GM23338 (cell line): Measurements from ENCODE around the gene TSPEAR. TPM values are rescaled to one million over a fixed set of nuclear protein-coding genes. Genes with fewer than 3 reads are reported as not detected.

ENCODE experiments used
- ATAC-seq: fragments of 200-7000 bp; cut with Tn5 transposase; 3 replicates; pipeline ENCODE4 v1.9.1; 2020
- DNase-seq: peaks from one replicate; pipeline ENCODE4 v3.0.0-alpha.2; 2015; ENCODE audit warnings: low spot score
- H2AFZ ChIP-seq: fragments of 200-600 bp; sonication (generic); 2 replicates; pipeline ENCODE4 v1.8.0; 2016; ENCODE audit warnings: antibody characterized with exemption, mild to moderate bottlenecking, moderate library complexity
- H3F3A ChIP-seq: fragments of 200-600 bp; sonication (generic); replicated peaks from 2 replicates; pipeline ENCODE4 v1.8.0; 2017; ENCODE audit warnings: antibody characterized with exemption, mixed run types, low read depth
- H3K27ac ChIP-seq: fragments of 200-600 bp; sonication (generic); 2 replicates; pipeline ENCODE4 v1.6.1; 2016; ENCODE audit warnings: low read depth
- H3K27me3 ChIP-seq: fragments of 200-600 bp; sonication (generic); 2 replicates; pipeline ENCODE4 v1.8.0; 2016; ENCODE audit warnings: mild to moderate bottlenecking, mixed run types, moderate library complexity; ENCODE audit not compliant: insufficient read depth
- H3K36me3 ChIP-seq: fragments of 200-600 bp; sonication (generic); 2 replicates; pipeline ENCODE4 v1.8.0; 2016; ENCODE audit warnings: mild to moderate bottlenecking; ENCODE audit not compliant: insufficient read depth
- H3K4me1 ChIP-seq: fragments of 200-600 bp; sonication (generic); 2 replicates; pipeline ENCODE4 v1.8.0; 2016; ENCODE audit warnings: mild to moderate bottlenecking, moderate library complexity; ENCODE audit not compliant: insufficient read depth
- H3K4me2 ChIP-seq: fragments of 200-600 bp; sonication (generic); 2 replicates; pipeline ENCODE4 v1.7.1; 2017; ENCODE audit warnings: mixed run types
- H3K4me3 ChIP-seq: fragments of 200-600 bp; sonication (generic); 2 replicates; pipeline ENCODE4 v1.6.1; 2016; ENCODE audit warnings: mixed run types
- H3K79me2 ChIP-seq: fragments of 200-600 bp; sonication (generic); replicated peaks from 2 replicates; pipeline ENCODE4 v1.8.0; 2017; ENCODE audit warnings: mild to moderate bottlenecking; ENCODE audit not compliant: insufficient read depth
- H3K9me2 ChIP-seq: fragments of 200-600 bp; sonication (generic); 2 replicates; pipeline ENCODE4 v1.8.0; 2017; ENCODE audit not compliant: insufficient read depth
- H4K20me1 ChIP-seq: fragments of 200-600 bp; sonication (generic); replicated peaks from 2 replicates; pipeline ENCODE4 v1.8.0; 2017; ENCODE audit warnings: mild to moderate bottlenecking; ENCODE audit not compliant: insufficient read depth
- H3K27ac Mint-ChIP-seq: 2 replicates; pipeline ENCODE4 v1.8.0; 2020; ENCODE audit warnings: inconsistent platforms, mild to moderate bottlenecking, moderate library complexity, mixed read lengths
- H3K27me3 Mint-ChIP-seq: 3 replicates; pipeline ENCODE4 v1.8.0; 2022; ENCODE audit warnings: low read depth, mild to moderate bottlenecking, moderate library complexity, mixed read lengths, inconsistent platforms; ENCODE audit not compliant: insufficient read depth, poor library complexity
- H3K36me3 Mint-ChIP-seq: 3 replicates; pipeline ENCODE4 v1.8.0; 2021; ENCODE audit warnings: low read depth, mild to moderate bottlenecking, inconsistent platforms, moderate library complexity, mixed read lengths
- H3K4me1 Mint-ChIP-seq: 3 replicates; pipeline ENCODE4 v1.8.0; 2020; ENCODE audit warnings: mild to moderate bottlenecking, inconsistent platforms, mixed read lengths
- H3K4me3 Mint-ChIP-seq: 3 replicates; pipeline ENCODE4 v1.8.0; 2021; ENCODE audit warnings: moderate library complexity, mild to moderate bottlenecking, inconsistent platforms, mixed read lengths
- H3K9me3 Mint-ChIP-seq: 3 replicates; pipeline ENCODE4 v1.8.0; 2020; ENCODE audit warnings: moderate library complexity, mild to moderate bottlenecking, inconsistent platforms, mixed read lengths
- CREB1 ChIP-seq: fragments of 250-450 bp; sonication (Bioruptor Pico); IDR thresholded peaks from 2 replicates; pipeline ENCODE4 v1.5.0; 2020; ENCODE audit warnings: low read depth, mild to moderate bottlenecking, moderate library complexity
- ETS1 ChIP-seq: IDR thresholded peaks from 2 replicates; pipeline ENCODE4 v1.6.1; 2016; ENCODE audit warnings: antibody characterized with exemption
- EZH2 ChIP-seq: fragments of 200-600 bp; sonication (generic); IDR thresholded peaks from one replicate; pipeline ENCODE4 v1.8.0; 2017; ENCODE audit warnings: antibody characterized with exemption, mild to moderate bottlenecking, low read depth; ENCODE audit not compliant: unreplicated experiment
- EZH2phosphoT487 ChIP-seq: fragments of 200-600 bp; sonication (generic); IDR thresholded peaks from one replicate; pipeline ENCODE4 v1.8.1; 2018; ENCODE audit warnings: antibody characterized with exemption; ENCODE audit not compliant: unreplicated experiment
- JUNB ChIP-seq: IDR thresholded peaks from one replicate; pipeline ENCODE4 v1.6.1; 2016; ENCODE audit warnings: antibody characterized with exemption; ENCODE audit not compliant: unreplicated experiment
- NANOG ChIP-seq: IDR thresholded peaks from 2 replicates; pipeline ENCODE4 v1.6.1; 2016; ENCODE audit warnings: antibody characterized with exemption, borderline replicate concordance
- POLR2AphosphoS5 ChIP-seq: IDR thresholded peaks from 2 replicates; pipeline ENCODE4 v1.6.1; 2016; ENCODE audit warnings: antibody characterized with exemption, low read depth
- REST ChIP-seq: IDR thresholded peaks from one replicate; pipeline ENCODE4 v1.6.1; 2018; ENCODE audit warnings: antibody characterized with exemption; ENCODE audit not compliant: unreplicated experiment
- STAT1 ChIP-seq: IDR thresholded peaks from one replicate; pipeline ENCODE4 v1.6.1; 2016; ENCODE audit warnings: antibody characterized with exemption; ENCODE audit not compliant: unreplicated experiment
- ZNF114 ChIP-seq: fragments of 250-450 bp; sonication (Bioruptor Pico); IDR thresholded peaks from 2 replicates; pipeline ENCODE4 v1.5.0; 2020; ENCODE audit warnings: mild to moderate bottlenecking, moderate library complexity
- ZNF331 ChIP-seq: fragments of 250-450 bp; sonication (Bioruptor Pico); IDR thresholded peaks from 2 replicates; pipeline ENCODE4 v1.5.0; 2020; ENCODE audit warnings: low read depth, mild to moderate bottlenecking, moderate library complexity
- polyA plus RNA-seq: library from polyadenylated mRNA; unstranded; fragments of >200 nt; fragmentation: Nextera tagmentation; extraction: Ambion mirVana; gene quantifications from 2 replicates; pipeline ENCODE4 v1.2.1, GENCODE V29; 2016
- total RNA-seq: library from RNA; depleted of rRNA; stranded (reverse); fragments of >200 nt; shearing (Covaris generic); gene quantifications from 2 replicates; pipeline ENCODE4 v1.2.3, GENCODE V29; 2014
- TF ChIP-seq, protein P1 (sequence below), 2 experiments: fragments of 200-600 bp in 1 of 2; sonication (generic) in 1 of 2; conservative IDR thresholded peaks; 2 replicates each; pipeline versions ENCODE4 v1.5.1 to v1.6.1; 2016 to 2017; ENCODE audit warnings: antibody characterized with exemption in 2 of 2, low read depth in 2 of 2, mild to moderate bottlenecking in 2 of 2, moderate library complexity in 1 of 2
- TF ChIP-seq, protein P2 (sequence below): fragments of 250-450 bp; sonication (Bioruptor Pico); IDR thresholded peaks from 2 replicates; pipeline ENCODE4 v1.5.0; 2020; ENCODE audit warnings: mild to moderate bottlenecking, moderate library complexity

The TSPEAR gene
- total and polyA plus RNA-seq, 2 experiments from 2014 or later: 0.35 to 0.92 TPM

- TF ChIP-seq, protein P1, sequence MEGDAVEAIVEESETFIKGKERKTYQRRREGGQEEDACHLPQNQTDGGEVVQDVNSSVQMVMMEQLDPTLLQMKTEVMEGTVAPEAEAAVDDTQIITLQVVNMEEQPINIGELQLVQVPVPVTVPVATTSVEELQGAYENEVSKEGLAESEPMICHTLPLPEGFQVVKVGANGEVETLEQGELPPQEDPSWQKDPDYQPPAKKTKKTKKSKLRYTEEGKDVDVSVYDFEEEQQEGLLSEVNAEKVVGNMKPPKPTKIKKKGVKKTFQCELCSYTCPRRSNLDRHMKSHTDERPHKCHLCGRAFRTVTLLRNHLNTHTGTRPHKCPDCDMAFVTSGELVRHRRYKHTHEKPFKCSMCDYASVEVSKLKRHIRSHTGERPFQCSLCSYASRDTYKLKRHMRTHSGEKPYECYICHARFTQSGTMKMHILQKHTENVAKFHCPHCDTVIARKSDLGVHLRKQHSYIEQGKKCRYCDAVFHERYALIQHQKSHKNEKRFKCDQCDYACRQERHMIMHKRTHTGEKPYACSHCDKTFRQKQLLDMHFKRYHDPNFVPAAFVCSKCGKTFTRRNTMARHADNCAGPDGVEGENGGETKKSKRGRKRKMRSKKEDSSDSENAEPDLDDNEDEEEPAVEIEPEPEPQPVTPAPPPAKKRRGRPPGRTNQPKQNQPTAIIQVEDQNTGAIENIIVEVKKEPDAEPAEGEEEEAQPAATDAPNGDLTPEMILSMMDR (conservative IDR thresholded peaks at IDR 0.05; ENCODE audit: low read depth in 2 of 2): no peak
- TF ChIP-seq REST (no peak), EZH2phosphoT487 (no peak), POLR2AphosphoS5 (no peak), EZH2 (no peak), JUNB (no peak), ZNF331 (no peak), ETS1 (no peak), ZNF114 (CRISPR knock-in tag) (no peak), STAT1 (no peak), CREB1 (CRISPR knock-in tag) (no peak), NANOG (no peak)
- TF ChIP-seq, protein P2, sequence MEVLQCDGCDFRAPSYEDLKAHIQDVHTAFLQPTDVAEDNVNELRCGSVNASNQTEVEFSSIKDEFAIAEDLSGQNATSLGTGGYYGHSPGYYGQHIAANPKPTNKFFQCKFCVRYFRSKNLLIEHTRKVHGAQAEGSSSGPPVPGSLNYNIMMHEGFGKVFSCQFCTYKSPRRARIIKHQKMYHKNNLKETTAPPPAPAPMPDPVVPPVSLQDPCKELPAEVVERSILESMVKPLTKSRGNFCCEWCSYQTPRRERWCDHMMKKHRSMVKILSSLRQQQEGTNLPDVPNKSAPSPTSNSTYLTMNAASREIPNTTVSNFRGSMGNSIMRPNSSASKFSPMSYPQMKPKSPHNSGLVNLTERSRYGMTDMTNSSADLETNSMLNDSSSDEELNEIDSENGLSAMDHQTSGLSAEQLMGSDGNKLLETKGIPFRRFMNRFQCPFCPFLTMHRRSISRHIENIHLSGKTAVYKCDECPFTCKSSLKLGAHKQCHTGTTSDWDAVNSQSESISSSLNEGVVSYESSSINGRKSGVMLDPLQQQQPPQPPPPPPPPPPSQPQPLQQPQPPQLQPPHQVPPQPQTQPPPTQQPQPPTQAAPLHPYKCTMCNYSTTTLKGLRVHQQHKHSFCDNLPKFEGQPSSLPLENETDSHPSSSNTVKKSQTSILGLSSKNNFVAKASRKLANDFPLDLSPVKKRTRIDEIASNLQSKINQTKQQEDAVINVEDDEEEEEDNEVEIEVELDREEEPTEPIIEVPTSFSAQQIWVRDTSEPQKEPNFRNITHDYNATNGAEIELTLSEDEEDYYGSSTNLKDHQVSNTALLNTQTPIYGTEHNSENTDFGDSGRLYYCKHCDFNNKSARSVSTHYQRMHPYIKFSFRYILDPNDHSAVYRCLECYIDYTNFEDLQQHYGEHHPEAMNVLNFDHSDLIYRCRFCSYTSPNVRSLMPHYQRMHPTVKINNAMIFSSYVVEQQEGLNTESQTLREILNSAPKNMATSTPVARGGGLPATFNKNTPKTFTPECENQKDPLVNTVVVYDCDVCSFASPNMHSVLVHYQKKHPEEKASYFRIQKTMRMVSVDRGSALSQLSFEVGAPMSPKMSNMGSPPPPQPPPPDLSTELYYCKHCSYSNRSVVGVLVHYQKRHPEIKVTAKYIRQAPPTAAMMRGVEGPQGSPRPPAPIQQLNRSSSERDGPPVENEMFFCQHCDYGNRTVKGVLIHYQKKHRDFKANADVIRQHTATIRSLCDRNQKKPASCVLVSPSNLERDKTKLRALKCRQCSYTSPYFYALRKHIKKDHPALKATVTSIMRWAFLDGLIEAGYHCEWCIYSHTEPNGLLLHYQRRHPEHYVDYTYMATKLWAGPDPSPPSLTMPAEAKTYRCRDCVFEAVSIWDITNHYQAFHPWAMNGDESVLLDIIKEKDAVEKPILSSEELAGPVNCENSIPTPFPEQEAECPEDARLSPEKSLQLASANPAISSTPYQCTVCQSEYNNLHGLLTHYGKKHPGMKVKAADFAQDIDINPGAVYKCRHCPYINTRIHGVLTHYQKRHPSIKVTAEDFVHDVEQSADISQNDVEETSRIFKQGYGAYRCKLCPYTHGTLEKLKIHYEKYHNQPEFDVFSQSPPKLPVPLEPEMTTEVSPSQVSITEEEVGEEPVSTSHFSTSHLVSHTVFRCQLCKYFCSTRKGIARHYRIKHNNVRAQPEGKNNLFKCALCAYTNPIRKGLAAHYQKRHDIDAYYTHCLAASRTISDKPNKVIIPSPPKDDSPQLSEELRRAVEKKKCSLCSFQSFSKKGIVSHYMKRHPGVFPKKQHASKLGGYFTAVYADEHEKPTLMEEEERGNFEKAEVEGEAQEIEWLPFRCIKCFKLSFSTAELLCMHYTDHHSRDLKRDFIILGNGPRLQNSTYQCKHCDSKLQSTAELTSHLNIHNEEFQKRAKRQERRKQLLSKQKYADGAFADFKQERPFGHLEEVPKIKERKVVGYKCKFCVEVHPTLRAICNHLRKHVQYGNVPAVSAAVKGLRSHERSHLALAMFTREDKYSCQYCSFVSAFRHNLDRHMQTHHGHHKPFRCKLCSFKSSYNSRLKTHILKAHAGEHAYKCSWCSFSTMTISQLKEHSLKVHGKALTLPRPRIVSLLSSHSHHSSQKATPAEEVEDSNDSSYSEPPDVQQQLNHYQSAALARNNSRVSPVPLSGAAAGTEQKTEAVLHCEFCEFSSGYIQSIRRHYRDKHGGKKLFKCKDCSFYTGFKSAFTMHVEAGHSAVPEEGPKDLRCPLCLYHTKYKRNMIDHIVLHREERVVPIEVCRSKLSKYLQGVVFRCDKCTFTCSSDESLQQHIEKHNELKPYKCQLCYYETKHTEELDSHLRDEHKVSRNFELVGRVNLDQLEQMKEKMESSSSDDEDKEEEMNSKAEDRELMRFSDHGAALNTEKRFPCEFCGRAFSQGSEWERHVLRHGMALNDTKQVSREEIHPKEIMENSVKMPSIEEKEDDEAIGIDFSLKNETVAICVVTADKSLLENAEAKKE: no peak
- H3K4me2 ChIP-seq: no peak overlapping the region
- no peaks in the 10 kb centered on the region for H3K79me2 ChIP-seq
- DNase-seq (no peak), ATAC-seq (no peak)
- H3K27ac Mint-ChIP-seq: no peak overlapping the region
- peaks cover 12% of the 10 kb centered on the region for H3K36me3 Mint-ChIP-seq
- H3K4me1 ChIP-seq: no peaks in the 10 kb centered on the region
- no peak overlapping the region for H2AFZ ChIP-seq
- H3K9me2 ChIP-seq: no peaks in the 10 kb centered on the region
- peaks cover 12% of the 10 kb centered on the region for H3K27me3 Mint-ChIP-seq
- peaks cover 36% of the 10 kb centered on the region; the same call in 2 of the 3 replicates for H3K9me3 Mint-ChIP-seq
- no peak overlapping the region for H3K27ac ChIP-seq
- no peaks in the 10 kb centered on the region for H3F3A ChIP-seq
- no peak overlapping the region for H3K4me3 ChIP-seq
- H3K36me3 ChIP-seq: peaks cover 6% of the 10 kb centered on the region
- H3K4me3 Mint-ChIP-seq: no peak overlapping the region
- H4K20me1 ChIP-seq: no peaks in the 10 kb centered on the region
- peaks cover 28% of the 10 kb centered on the region for H3K4me1 Mint-ChIP-seq
- no peaks in the 10 kb centered on the region for H3K27me3 ChIP-seq
These were observed 27.2 kb upstream of the TSPEAR start for GRCh38 chr21:44738621-44739020.
